ENCODE results near the gene UBE2E2.

- no peak for TF ChIP-seq GATA2 (IDR thresholded peaks at IDR 0.05; ENCODE audit: low read depth, low read length)
- TF ChIP-seq GATA3 (IDR thresholded peaks at IDR 0.05; ENCODE audit: low read depth, low read length): no peak
Observed at GRCh38 chr3:23254282-23254681, 51.2 kb downstream of the UBE2E2 start.

All from SH-SY5Y (cell line).